H1 (cell line): Measurements from ENCODE around the gene NBL1. TPM values are rescaled to one million over a fixed set of nuclear protein-coding genes. Genes with fewer than 3 reads are reported as not detected.

Experiments used
- ASH2L ChIP-seq: fragments of 200-600, 300-600 bp; sonication (generic); IDR thresholded peaks from one replicate; pipeline ENCODE4 v1.7.1; 2017; ENCODE audit warnings: low read length
- SIN3A ChIP-seq, 2 experiments: IDR thresholded peaks in 1 of 2; conservative IDR thresholded peaks in 1 of 2; 2 replicates each; pipeline ENCODE4 v1.6.1; 2011 to 2012; ENCODE audit warnings: low read length in 2 of 2, improper control_type of control experiment in 1 of 2, low read depth in 1 of 2, mild to moderate bottlenecking in 1 of 2
- polyA plus RNA-seq, 7 experiments: library from polyadenylated mRNA; depleted of rRNA in 3 of 7; stranded (reverse) in 5 of 7; unstranded in 2 of 7; fragments of >200 nt in 5 of 7; fragments of 200-250 nt in 2 of 7; gene quantifications; 1 replicate in 5 of 7; 2 replicates in 1 of 7; 4 replicates in 1 of 7; pipeline versions ENCODE4 v1.2.1 to v1.2.3, GENCODE V29; 2011 to 2013; ENCODE audit warnings: missing spikeins in 2 of 7, mixed read lengths in 2 of 7
- total RNA-seq: library from RNA; stranded (reverse); fragmentation: NEBNext Ultra II Directional; extraction: Animal tissue kit (Norgen Biotek cat#: 25700); gene quantifications from 2 replicates; pipeline ENCODE4 v1.2.1, GENCODE V29; 2021

Gene NBL1
- total and polyA plus RNA-seq, 2 of the 8 experiments (the other 6 are each of a cell fraction or from before 2014, with no cell fraction given) = 8.7 to 9.7 TPM

DNA sequence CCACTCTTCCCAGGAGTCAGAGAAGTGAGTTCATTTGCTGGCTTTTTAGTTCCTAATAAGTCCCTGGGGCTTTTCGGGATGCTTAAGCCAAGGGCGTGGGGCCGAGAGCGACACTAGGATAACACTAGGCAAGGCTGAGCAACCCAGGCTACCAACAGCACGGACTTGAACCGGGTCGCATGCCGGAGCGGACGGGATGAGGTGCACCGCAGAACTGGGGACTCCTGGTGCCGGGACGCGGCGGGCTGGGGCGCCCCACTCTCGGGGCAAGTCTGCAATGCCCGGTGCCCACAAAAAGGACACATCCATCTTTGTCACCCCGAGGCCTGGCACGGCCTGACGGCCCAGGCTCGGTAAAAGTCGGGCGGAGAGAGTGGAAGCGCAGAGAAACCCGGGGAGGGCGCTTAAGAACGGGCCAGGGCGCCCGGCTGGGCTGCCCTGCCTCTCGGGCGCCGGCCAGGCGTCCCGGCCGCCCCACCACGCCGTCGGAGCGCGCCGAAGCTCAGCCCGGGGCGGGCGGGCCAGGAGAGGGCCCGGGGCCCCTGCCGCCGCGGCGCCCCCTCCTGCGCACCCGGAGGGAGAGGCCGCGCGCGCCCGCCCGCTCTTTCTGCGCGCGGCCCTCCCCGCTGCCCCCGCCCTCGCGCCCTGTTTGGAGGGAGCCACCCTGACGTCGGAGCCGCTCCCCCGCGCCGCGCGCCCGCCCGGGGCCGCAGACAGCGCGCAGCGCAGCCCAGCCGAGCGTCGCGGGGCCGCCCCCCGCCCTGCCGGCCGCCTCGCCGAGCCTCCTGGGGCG, at the start of gene NBL1 (continued):
- peak; percentile 44 for TF ChIP-seq ASH2L
- 0 out of 4 replicates have a peak, but pooled peaks of 1 of the 2 experiments have one; percentile 33 for TF ChIP-seq SIN3A (conservative IDR thresholded peaks at IDR 0.05 in 1 of 2, IDR thresholded peaks at IDR 0.05 in 1 of 2; ENCODE audit: low read depth in 1 of 2, low read length in 2 of 2)
